H7 (cell line): ENCODE results near the gene PPP1R26. TPM values are rescaled to one million over a fixed set of nuclear protein-coding genes. Genes with fewer than 3 reads are reported as not detected.
"Not testable (repeated sequence)": the region's sequence is repeated elsewhere in the genome, so short reads cannot be mapped to it uniquely, and the experiment has no call there.

Experiments used
- DNase-seq: peaks from one replicate; pipeline ENCODE4 v3.0.0; 2012
- H3K27me3 ChIP-seq: 2 replicates; pipeline ENCODE4 v1.6.0; 2011; ENCODE audit warnings: mild to moderate bottlenecking, low read length; ENCODE audit not compliant: control insufficient read depth, insufficient read depth
- H3K36me3 ChIP-seq: replicated peaks from 2 replicates; pipeline ENCODE4 v1.5.1; 2011; ENCODE audit warnings: low read length; ENCODE audit not compliant: control insufficient read depth, insufficient read depth
- H3K4me3 ChIP-seq: 2 replicates; pipeline ENCODE4 v1.5.1; 2011; ENCODE audit warnings: low read depth, mild to moderate bottlenecking, control low read depth, low read length, moderate library complexity; ENCODE audit not compliant: insufficient read depth
- total RNA-seq: library from RNA; depleted of rRNA; stranded (reverse); fragments of >200 nt; shearing (Covaris generic); gene quantifications from 2 replicates; pipeline ENCODE4 v1.2.3, GENCODE V29; 2014

PPP1R26 gene
- total RNA-seq, 1 experiment from 2014 or later: 40.8 TPM

DNA sequence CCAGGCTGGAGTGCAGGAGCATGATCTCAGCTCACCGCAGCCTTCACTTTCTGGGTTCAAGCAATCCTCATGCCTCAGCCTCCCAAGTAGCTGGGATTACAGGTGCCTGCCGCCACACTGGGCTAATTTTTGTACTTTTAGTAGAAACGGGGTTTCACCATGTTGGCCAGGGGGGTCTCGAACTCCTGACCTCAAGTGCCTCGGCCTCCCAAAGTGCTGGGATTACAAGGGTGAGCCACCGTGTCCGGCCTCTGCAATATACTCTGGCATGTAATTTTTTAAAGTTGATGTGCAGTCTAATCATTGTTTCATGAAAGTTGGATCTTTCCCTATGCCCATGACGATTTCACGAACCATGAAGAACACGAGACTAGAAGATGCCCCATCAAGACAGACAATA lies 28.6 kb upstream of the PPP1R26 start:
- Histone ChIP-seq H3K4me3 (no peak overlapping the region), H3K27me3 (no peaks in the 10 kb centered on the region), H3K36me3 (no peaks in the 10 kb centered on the region)
- no peak for DNase-seq

- not testable (repeated sequence) for DNase-seq, H3K27me3 ChIP-seq, H3K36me3 ChIP-seq, H3K4me3 ChIP-seq
Observed at GRCh38 chr9:135451909-135452308, 27.7 kb upstream of the PPP1R26 start.

DNA sequence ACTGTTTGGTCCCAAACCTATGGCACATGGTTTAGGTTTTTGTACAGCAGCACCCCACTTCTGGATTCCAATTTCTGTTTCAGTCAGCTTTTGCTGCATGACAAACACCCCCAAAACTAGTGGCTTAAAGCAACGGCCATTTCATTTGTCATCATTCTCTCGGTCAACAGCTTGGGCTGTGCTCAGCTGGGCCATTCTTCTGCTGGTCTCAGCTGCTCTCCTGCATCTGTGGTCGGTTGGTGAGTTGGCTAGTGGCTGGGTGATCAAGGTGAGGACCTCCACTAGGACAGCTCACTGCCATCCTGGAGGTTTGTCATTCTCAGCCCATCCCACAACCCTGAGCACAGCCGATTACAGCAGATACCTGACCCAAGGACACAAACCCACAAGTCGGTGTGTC lies 24.8 kb upstream of the PPP1R26 start:
- no peak for DNase-seq
- Histone ChIP-seq H3K4me3 (no peak overlapping the region), H3K36me3 (no peaks in the 10 kb centered on the region), H3K27me3 (no peaks in the 10 kb centered on the region)

DNA sequence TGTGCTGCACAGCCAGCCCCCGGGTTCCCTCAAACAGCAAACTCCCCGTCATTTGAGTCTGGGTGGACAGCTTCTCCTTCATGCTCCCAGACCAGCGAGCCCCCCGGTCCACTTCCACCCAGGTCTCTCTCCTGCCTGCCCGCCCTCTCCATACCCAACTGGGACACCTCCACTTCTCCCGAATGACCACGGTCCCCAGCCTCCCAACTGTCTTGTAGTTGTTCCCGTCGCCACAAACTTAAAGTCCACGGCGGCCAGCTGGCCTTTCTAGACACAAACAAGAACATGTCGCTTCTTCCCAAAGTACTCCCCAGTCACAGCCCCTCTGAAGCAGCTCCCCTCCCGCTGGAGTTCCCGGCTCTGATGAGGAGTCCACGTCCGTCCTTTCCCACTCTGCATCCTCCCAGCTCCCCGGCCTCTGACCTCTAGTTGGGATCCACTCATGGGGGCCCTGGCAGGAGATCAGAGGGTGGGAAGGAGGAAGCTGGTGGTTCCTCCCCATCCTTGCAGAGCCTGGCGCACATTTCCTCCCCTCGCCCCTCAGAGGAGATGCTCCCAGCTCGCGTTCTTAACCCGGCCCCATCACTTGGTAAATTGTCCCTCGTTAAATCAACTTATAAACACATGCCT lies 24.1 kb upstream of the PPP1R26 start:
- DNase-seq: peak; percentile 16
- H3K27me3 ChIP-seq: no peaks in the 10 kb centered on the region
- H3K4me3 ChIP-seq: no peak overlapping the region
- no peaks in the 10 kb centered on the region for H3K36me3 ChIP-seq

GRCh38 chr9:135456436-135457104 lies 23.0 kb upstream of the PPP1R26 start:
- Histone ChIP-seq H3K36me3 (no peaks in the 10 kb centered on the region), H3K4me3 (no peak overlapping the region), H3K27me3 (no peaks in the 10 kb centered on the region)
- peak; percentile 41 for DNase-seq

DNA sequence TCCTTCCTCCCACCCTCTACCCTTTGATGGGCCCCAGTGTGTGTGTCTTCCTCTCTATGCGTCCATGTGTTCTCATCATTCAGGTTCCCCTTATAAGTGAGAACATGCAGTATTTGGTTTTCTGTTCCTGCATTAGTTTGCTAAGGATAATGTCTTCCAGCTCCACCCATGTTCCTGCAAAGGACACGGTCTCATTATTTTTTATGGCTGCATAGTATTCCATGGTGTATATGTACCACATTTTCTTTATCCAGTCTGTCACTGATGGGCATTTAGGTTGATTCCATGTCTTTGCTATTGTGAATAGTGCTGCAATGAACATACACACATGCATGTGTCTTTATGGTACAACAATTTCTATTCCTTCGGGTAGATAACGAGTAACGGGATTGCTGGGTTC lies 21.1 kb upstream of the PPP1R26 start:
- not testable (repeated sequence) for H3K36me3 ChIP-seq, DNase-seq, H3K27me3 ChIP-seq, H3K4me3 ChIP-seq

GRCh38 chr9:135461936-135462335 lies 17.6 kb upstream of the PPP1R26 start:
- H3K4me3 ChIP-seq: no peak overlapping the region
- no peaks in the 10 kb centered on the region for H3K27me3 ChIP-seq
- H3K36me3 ChIP-seq: no peaks in the 10 kb centered on the region
- DNase-seq: peak; percentile 51

GRCh38 chr9:135463140-135463539 lies 16.4 kb upstream of the PPP1R26 start:
- no peaks in the 10 kb centered on the region for H3K36me3 ChIP-seq
- no peaks in the 10 kb centered on the region for H3K27me3 ChIP-seq
- DNase-seq: peak; percentile 43
- H3K4me3 ChIP-seq: no peak overlapping the region

- H3K4me3 ChIP-seq: no peak overlapping the region
- H3K27me3 ChIP-seq: no peaks in the 10 kb centered on the region
- peak; percentile 7 for DNase-seq
- H3K36me3 ChIP-seq: no peaks in the 10 kb centered on the region
Observed at GRCh38 chr9:135464181-135464580, 15.4 kb upstream of the PPP1R26 start.

DNA sequence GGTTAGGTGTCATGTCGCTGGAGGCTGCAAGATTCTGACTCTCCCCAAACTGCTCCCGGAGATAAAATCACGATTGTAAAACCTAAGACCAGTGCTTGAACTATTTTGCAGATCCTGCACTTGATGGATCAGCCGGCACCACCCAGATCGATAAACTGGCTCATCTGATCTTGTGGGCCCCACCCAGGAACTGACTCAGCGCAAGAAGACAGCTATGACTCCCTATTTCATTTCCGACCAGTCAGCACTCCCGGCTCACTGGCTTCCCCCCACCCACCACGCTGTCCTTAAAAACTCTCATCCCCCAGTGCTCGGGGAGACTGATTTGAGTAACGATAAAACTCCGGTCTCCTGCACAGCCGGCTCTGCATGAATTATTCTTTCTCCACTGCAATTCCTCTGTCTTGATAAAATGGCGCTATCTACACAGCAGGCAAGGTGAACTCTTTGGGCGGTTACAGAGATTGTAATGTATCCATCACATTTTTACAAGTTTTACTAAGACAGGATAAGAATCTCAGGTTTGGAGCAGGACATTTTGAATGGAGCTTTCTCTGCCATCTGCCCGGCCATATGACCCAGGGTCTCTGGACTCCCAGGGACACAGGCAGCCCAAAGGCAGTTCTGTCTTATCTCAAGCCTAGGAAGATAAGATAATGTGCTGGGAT lies 10.6 kb upstream of the PPP1R26 start:
- no peak for DNase-seq
- Histone ChIP-seq H3K4me3 (no peak overlapping the region), H3K27me3 (no peaks in the 10 kb centered on the region), H3K36me3 (no peaks in the 10 kb centered on the region)

- Histone ChIP-seq H3K4me3 (no peak overlapping the region), H3K27me3 (no peaks in the 10 kb centered on the region), H3K36me3 (no peaks in the 10 kb centered on the region)
- peak; percentile 60 for DNase-seq
Observed at GRCh38 chr9:135471791-135472640, 7.6 kb upstream of the PPP1R26 start.

DNA sequence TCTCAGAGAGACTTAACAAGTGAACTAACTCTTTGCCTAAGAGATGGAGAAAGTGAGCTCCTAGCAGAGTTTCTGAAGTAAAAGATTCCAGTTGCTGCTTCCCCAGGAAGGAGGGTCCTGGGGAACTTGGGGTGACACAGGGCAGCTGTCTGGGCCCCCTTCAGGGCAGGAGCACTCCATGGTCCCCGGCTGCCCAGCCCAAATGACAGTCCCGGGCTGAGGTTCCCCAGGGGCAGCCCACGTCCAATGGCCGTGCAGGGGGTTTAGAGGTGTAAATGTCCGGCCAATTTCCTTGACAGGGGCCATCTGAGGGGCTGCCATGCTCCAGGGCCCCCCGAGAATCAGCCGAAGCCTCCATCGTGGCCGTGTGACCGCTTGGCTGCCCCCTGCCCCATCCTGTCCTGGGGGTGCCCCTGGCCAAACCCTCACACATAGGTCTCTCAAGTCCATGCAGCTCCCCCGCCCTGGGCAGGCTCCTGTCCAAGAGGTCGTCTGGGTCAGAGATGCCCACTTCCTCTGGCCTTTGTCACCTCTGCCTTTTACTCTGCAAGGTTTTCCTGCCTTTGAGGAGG lies 5.5 kb upstream of the PPP1R26 start:
- no peaks in the 10 kb centered on the region for H3K27me3 ChIP-seq
- no peak for DNase-seq
- no peak overlapping the region for H3K4me3 ChIP-seq
- H3K36me3 ChIP-seq: no peaks in the 10 kb centered on the region

- Histone ChIP-seq H3K36me3 (no peaks in the 10 kb centered on the region), H3K4me3 (no peak overlapping the region), H3K27me3 (no peaks in the 10 kb centered on the region)
- DNase-seq: peak; percentile 94
Observed at GRCh38 chr9:135474915-135475314, 4.7 kb upstream of the PPP1R26 start.

DNA sequence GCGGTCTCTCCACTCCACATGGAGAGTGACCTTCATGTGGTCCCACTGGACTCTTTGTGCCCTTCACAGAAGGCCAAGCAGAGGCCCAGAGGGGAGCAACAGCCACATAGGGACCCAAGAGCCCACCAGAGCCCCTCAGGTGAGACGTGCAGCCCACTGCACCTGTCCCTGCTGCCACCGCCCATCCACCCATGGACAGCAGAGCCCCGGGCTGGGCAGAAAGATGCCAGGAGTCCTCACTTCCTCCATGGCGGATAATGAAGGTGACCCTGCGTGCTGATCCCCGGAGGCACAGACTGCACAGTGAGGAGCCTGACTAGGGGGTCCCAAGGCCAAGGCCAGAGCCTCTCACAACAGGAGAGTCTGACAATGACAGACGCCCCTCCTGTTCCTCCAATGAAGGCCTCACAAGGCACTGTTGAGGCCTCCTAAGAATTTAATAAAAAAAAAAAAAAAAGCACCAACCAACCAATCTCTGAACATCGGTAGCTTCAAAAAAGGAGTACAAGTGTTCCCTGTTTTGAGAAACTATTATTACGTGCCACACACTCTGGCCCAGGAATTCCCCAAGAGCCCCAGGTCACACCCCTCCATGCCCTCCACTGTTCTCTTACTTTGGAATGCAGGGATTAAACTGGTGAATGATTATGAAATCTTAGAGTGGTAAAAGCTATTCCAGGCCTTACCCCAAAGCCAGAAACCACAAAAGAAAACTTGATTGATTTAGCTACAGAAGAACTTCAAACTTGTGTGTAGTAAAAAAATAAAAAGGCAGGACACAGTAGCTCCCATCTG lies 2.8 kb upstream of the PPP1R26 start:
- DNase-seq: no peak
- Histone ChIP-seq H3K36me3 (no peaks in the 10 kb centered on the region), H3K4me3 (no peak overlapping the region), H3K27me3 (no peaks in the 10 kb centered on the region)
